B cell (primary cell): ENCODE results near the gene IBA57. TPM values are rescaled to one million over a fixed set of nuclear protein-coding genes. Genes with fewer than 3 reads are reported as not detected.

Source experiments
- ATAC-seq: fragments of 200-7000 bp; cut with Tn5 transposase; one replicate; pipeline ENCODE4 v1.10.0; 2021; ENCODE audit warnings: low read depth, mild to moderate bottlenecking, moderate number of reproducible peaks, moderate library complexity
- CTCF ChIA-PET: fragments of 350-600 bp; sonication (Branson Sonifier 250); formaldehyde crosslinking; loops from one replicate; lab custom pipeline; 2021; ENCODE audit warnings: antibody characterized with exemption, inconsistent platforms; lab: Charles Lee
- POLR2A ChIA-PET: fragments of 350-600 bp; sonication (Branson Sonifier 250); formaldehyde crosslinking; loops from one replicate; lab custom pipeline; 2021; ENCODE audit warnings: antibody characterized with exemption; lab: Charles Lee
- DNase-seq: peaks from one replicate; pipeline ENCODE4 v3.0.0; 2013
- H2AFZ ChIP-seq: 2 replicates; pipeline ENCODE4 v1.6.1; 2012; ENCODE audit warnings: mild to moderate bottlenecking, low read depth, low read length; ENCODE audit not compliant: insufficient read depth, poor library complexity, severe bottlenecking
- H3K27ac ChIP-seq, 2 donors: 1 replicate in 1 of 2; 2 replicates in 1 of 2; pipeline ENCODE4 v1.5.1; 2012 to 2013; ENCODE audit warnings: low read length in 2 of 2, mild to moderate bottlenecking in 2 of 2, moderate library complexity in 1 of 2
- H3K27me3 ChIP-seq, 4 experiments: fragments of 200-600 bp in 1 of 4; sonication (generic) in 1 of 4; replicated peaks in 1 of 4; 1 replicate in 2 of 4; 2 replicates in 2 of 4; pipeline versions ENCODE4 v1.6.1 to v1.7.0; 2013 to 2016; ENCODE audit warnings: low read length in 3 of 4, mild to moderate bottlenecking in 2 of 4, mixed read lengths in 1 of 4, moderate library complexity in 1 of 4; ENCODE audit not compliant: insufficient read depth in 4 of 4, control insufficient read depth in 3 of 4; ENCODE audit errors: control extremely low read depth in 1 of 4
- H3K36me3 ChIP-seq, 2 experiments: replicated peaks in 1 of 2; 1 replicate in 1 of 2; 2 replicates in 1 of 2; pipeline versions ENCODE4 v1.6.1 to v1.7.1; 2013; ENCODE audit warnings: low read length in 1 of 2; ENCODE audit not compliant: insufficient read depth in 2 of 2, control insufficient read depth in 1 of 2; ENCODE audit errors: control extremely low read depth in 1 of 2, extremely low read depth in 1 of 2
- H3K4me1 ChIP-seq, 2 donors: fragments of 200-600 bp in 1 of 2; sonication (generic) in 1 of 2; 1 replicate in 1 of 2; 2 replicates in 1 of 2; pipeline versions ENCODE4 v1.5.1 to v1.6.1; 2013 to 2017; ENCODE audit warnings: low read length in 2 of 2; ENCODE audit not compliant: control insufficient read depth in 2 of 2, insufficient read depth in 2 of 2
- H3K4me2 ChIP-seq: replicated peaks from 2 replicates; pipeline ENCODE3; 2012; ENCODE audit warnings: mild to moderate bottlenecking, low read depth, low read length; ENCODE audit not compliant: poor library complexity, severe bottlenecking
- H3K4me3 ChIP-seq, 5 experiments: fragments of 200-600 bp in 1 of 5; sonication (generic) in 1 of 5; 1 replicate in 3 of 5; 2 replicates in 2 of 5; pipeline versions ENCODE4 v1.5.1 to v1.7.0; 2011 to 2016; ENCODE audit warnings: low read length in 4 of 5, mild to moderate bottlenecking in 4 of 5, low read depth in 2 of 5, control low read depth in 1 of 5, moderate library complexity in 1 of 5; ENCODE audit not compliant: insufficient read depth in 1 of 5; ENCODE audit errors: control extremely low read depth in 1 of 5, extremely low read depth in 1 of 5
- H3K79me2 ChIP-seq: fragments of 200-600 bp; sonication (generic); one replicate; pipeline ENCODE4 v1.6.0; 2016; ENCODE audit warnings: low read length; ENCODE audit not compliant: control insufficient read depth, insufficient read depth
- H3K9ac ChIP-seq: fragments of 200-600 bp; sonication (generic); 2 replicates; pipeline ENCODE4 v1.6.1; 2017; ENCODE audit warnings: mild to moderate bottlenecking, low read length, moderate library complexity
- H3K9me3 ChIP-seq, 3 donors: one replicate each; pipeline versions ENCODE4 v1.6.1 to v1.7.1; 2013; ENCODE audit warnings: low read length in 2 of 3; ENCODE audit not compliant: control insufficient read depth in 2 of 3, insufficient read depth in 1 of 3; ENCODE audit errors: control extremely low read depth in 1 of 3
- H4K20me1 ChIP-seq: 2 replicates; pipeline ENCODE4 v1.6.0; 2012; ENCODE audit warnings: mild to moderate bottlenecking, low read length; ENCODE audit not compliant: insufficient read depth, control insufficient read depth, poor library complexity, severe bottlenecking
- H3K27ac Mint-ChIP-seq: one replicate; pipeline ENCODE4 v1.8.0; 2021; ENCODE audit warnings: mixed read lengths
- H3K27me3 Mint-ChIP-seq: one replicate; pipeline ENCODE4 v1.8.0; 2021; ENCODE audit warnings: mixed read lengths
- H3K4me1 Mint-ChIP-seq: one replicate; pipeline ENCODE4 v1.8.0; 2021; ENCODE audit warnings: mixed read lengths
- H3K4me3 Mint-ChIP-seq: one replicate; pipeline ENCODE4 v1.8.0; 2021; ENCODE audit warnings: mixed read lengths
- H3K9me3 Mint-ChIP-seq: one replicate; pipeline ENCODE4 v1.8.0; 2022; ENCODE audit warnings: mixed read lengths; ENCODE audit not compliant: insufficient read depth
- EZH2 ChIP-seq: IDR thresholded peaks from 2 replicates; pipeline ENCODE4 v1.6.1; 2012; ENCODE audit warnings: borderline replicate concordance, low read depth, mild to moderate bottlenecking, moderate library complexity, low read length; ENCODE audit not compliant: insufficient read depth, poor library complexity, severe bottlenecking
- WGBS: methylation state at CpG from one replicate; pipeline ENCODE4 v1.1.5; 2013; ENCODE audit warnings: missing lambda C conversion rate; ENCODE audit not compliant: insufficient coverage; 5-methylcytosine and 5-hydroxymethylcytosine counted together
- intact Hi-C: fragments of 100-400 bp; cut with micrococcal nuclease; formaldehyde crosslinking; loops from one replicate; pipeline ENCODE4 v1.10.0; 2022
- polyA plus RNA-seq: library from polyadenylated mRNA; depleted of rRNA; stranded (reverse); fragments of >200 nt; gene quantifications from 2 replicates; pipeline ENCODE4 v1.2.3, GENCODE V29; 2012
- total RNA-seq, 2 donors: library from RNA; stranded (reverse); fragments of 120-200 nt in 1 of 2; gene quantifications; 1 replicate in 1 of 2; 2 replicates in 1 of 2; pipeline versions ENCODE4 v1.2.3 to v1.2.4, GENCODE V29; 2013 to 2022
- TF ChIP-seq, protein P1 (sequence below): fragments of 200-600 bp; IDR thresholded peaks from one replicate; pipeline ENCODE4 v1.8.0; 2022; ENCODE audit warnings: antibody characterized with exemption, mild to moderate bottlenecking

IBA57 gene
- total and polyA plus RNA-seq, 2 donors (not counting 1 experiment from before 2014, with no cell fraction given) = 5.2 to 12.8 TPM

DNA sequence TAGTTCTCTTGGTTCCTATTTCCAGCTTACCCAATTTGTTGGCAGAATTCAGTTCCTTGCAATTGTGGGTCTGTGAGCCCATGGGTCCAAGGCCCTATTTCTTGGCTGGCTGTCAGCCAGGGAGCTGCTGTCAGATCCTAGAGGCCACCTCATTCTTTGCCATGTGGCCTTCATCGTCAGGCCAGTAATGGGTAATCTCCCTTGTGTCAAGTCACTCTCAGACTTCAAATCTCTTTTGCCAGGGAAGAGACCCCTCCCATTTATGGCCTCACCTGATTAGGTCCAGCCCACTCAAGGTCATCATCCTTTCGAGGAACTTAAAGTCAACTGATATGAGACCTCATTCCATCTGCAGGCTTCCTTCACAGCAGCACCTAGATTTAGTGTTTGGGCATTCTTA is 60.1 kb downstream of the IBA57 start:
- intact Hi-C loops = no loop called here
- no peaks in the 10 kb centered on the region for H3K9me3 Mint-ChIP-seq
- no peak for DNase-seq
- TF ChIP-seq, protein P1, sequence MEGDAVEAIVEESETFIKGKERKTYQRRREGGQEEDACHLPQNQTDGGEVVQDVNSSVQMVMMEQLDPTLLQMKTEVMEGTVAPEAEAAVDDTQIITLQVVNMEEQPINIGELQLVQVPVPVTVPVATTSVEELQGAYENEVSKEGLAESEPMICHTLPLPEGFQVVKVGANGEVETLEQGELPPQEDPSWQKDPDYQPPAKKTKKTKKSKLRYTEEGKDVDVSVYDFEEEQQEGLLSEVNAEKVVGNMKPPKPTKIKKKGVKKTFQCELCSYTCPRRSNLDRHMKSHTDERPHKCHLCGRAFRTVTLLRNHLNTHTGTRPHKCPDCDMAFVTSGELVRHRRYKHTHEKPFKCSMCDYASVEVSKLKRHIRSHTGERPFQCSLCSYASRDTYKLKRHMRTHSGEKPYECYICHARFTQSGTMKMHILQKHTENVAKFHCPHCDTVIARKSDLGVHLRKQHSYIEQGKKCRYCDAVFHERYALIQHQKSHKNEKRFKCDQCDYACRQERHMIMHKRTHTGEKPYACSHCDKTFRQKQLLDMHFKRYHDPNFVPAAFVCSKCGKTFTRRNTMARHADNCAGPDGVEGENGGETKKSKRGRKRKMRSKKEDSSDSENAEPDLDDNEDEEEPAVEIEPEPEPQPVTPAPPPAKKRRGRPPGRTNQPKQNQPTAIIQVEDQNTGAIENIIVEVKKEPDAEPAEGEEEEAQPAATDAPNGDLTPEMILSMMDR = no peak
- no peak for TF ChIP-seq EZH2
- no peak overlapping the region for H3K27ac Mint-ChIP-seq
- no peak for ATAC-seq
- H3K79me2 ChIP-seq = no peaks in the 10 kb centered on the region
- peaks cover 0 to 6% of the 10 kb centered on the region in 2 experiments for H3K36me3 ChIP-seq
- H3K4me2 ChIP-seq = no peak overlapping the region
- POLR2A ChIA-PET = no interaction called here
- H3K4me3 ChIP-seq = no peak overlapping the region
- H3K9ac ChIP-seq = no peak overlapping the region
- 100% methylated on average over 1 of the region's 2 CpGs for WGBS
- H3K27me3 Mint-ChIP-seq = no peaks in the 10 kb centered on the region
- no peak overlapping the region for H3K4me3 Mint-ChIP-seq
- H3K27ac ChIP-seq = no peak overlapping the region
- H3K27me3 ChIP-seq = no peaks in the 10 kb centered on the region
- H2AFZ ChIP-seq = no peak overlapping the region
- peaks cover 2% of the 10 kb centered on the region for H3K4me1 Mint-ChIP-seq
- CTCF ChIA-PET = no interaction called here
- no peaks in the 10 kb centered on the region for H4K20me1 ChIP-seq
- H3K9me3 ChIP-seq = peaks cover 0 to 12% (median 8%) of the 10 kb centered on the region in 3 donors
- no peaks in the 10 kb centered on the region for H3K4me1 ChIP-seq

DNA sequence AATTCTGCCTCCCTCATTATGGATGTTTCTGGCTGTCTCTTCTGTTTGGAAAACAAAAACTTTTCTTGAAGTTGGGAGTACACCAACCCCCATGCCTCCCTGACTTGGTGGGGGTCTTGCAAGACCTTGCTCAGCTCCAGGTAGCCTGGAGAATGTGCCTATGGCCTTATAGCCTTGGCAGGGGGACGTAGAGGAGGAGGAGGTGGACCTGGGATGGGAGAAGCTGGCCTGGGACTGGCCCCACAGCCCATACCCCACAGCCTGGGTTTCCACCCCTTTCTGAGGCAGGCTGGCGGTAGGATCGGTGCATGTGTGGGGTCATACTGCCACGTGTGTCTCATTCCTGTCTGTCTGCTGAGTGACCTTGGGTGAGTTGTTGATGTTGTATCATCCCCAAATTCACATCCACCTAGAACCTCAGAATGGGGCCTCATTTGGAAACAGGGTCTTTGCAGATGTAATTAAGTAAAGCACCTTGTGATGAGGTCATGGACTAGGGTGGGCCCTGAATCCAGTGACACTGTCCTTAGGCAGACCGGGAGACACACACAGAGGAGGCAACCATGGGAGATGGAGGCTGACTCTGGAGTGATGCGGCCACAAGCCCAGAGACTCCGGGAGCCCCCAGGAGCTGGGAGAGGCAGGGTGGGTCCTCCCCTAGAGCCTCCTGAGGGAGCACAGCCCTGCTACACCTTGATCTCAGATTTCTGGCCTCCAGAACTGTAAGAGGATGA is 60.7 kb downstream of the IBA57 start:
- no peak overlapping the region for H3K9ac ChIP-seq
- peaks cover 0 to 6% of the 10 kb centered on the region in 2 experiments for H3K36me3 ChIP-seq

More for the DNA sequence above, 60.7 kb downstream of the IBA57 start:
- no peak overlapping the region for H3K4me3 ChIP-seq
- TF ChIP-seq, protein P1 = no peak
- TF ChIP-seq EZH2 = no peak
- no peak overlapping the region for H3K27ac ChIP-seq
- Mint-ChIP-seq H3K9me3 (no peaks in the 10 kb centered on the region), H3K4me1 (peaks cover 2% of the 10 kb centered on the region), H3K27ac (no peak overlapping the region), H3K27me3 (no peaks in the 10 kb centered on the region), H3K4me3 (no peak overlapping the region)
- no peak overlapping the region for H2AFZ ChIP-seq
- H3K4me2 ChIP-seq = no peak overlapping the region
- no peaks in the 10 kb centered on the region for H4K20me1 ChIP-seq
- no peaks in the 10 kb centered on the region for H3K79me2 ChIP-seq
- no peaks in the 10 kb centered on the region for H3K4me1 ChIP-seq
- ChIA-PET CTCF (interaction anchor here (1.1 kb wide), 1 partner anchor 12 kb away, joined by 3 read pairs; no protein-coding TSS in a partner anchor), POLR2A (no interaction called here)
- no peaks in the 10 kb centered on the region for H3K27me3 ChIP-seq
- H3K9me3 ChIP-seq = peaks cover 0 to 12% (median 8%) of the 10 kb centered on the region in 3 donors
- no peak for DNase-seq
- ATAC-seq = no peak
- intact Hi-C loops = no loop called here
- 91% methylated on average over 3 of the region's 7 CpGs for WGBS
